WERI-Rb-1 (cell line): ENCODE data around the gene RNF212.

ENCODE experiments used
- DNase-seq: peaks from one replicate; pipeline ENCODE4 v3.0.0-alpha.2; 2020
- H3K27ac ChIP-seq: fragments of 250-450 bp; sonication (Bioruptor Pico); 2 replicates; pipeline ENCODE4 v1.5.1; 2020; ENCODE audit warnings: mild to moderate bottlenecking, moderate library complexity
- H3K27me3 ChIP-seq: fragments of 250-450 bp; sonication (Bioruptor Pico); 2 replicates; pipeline ENCODE4 v1.5.1; 2021; ENCODE audit warnings: mild to moderate bottlenecking, low read depth, moderate library complexity; ENCODE audit not compliant: insufficient read depth, severe bottlenecking
- H3K36me3 ChIP-seq: fragments of 250-450 bp; sonication (Bioruptor Pico); 2 replicates; pipeline ENCODE4 v1.5.1; 2020; ENCODE audit warnings: mild to moderate bottlenecking, moderate library complexity
- H3K4me3 ChIP-seq: 2 replicates; pipeline ENCODE4 v1.5.1; 2011; ENCODE audit warnings: low read depth, mild to moderate bottlenecking, control low read depth, low read length
- H3K9me3 ChIP-seq: fragments of 250-450 bp; sonication (Bioruptor Pico); 2 replicates; pipeline ENCODE4 v1.5.1; 2021; ENCODE audit warnings: mild to moderate bottlenecking, moderate library complexity; ENCODE audit not compliant: severe bottlenecking
- CTCF ChIP-seq: IDR thresholded peaks from 2 replicates; pipeline ENCODE4 v1.5.1; 2011; ENCODE audit warnings: low read depth, mild to moderate bottlenecking, control low read depth, inconsistent platforms, low read length

RNF212 gene

GRCh38 chr4:1092026-1092982, 21.1 kb downstream of the RNF212 start:
- no peaks in the 10 kb centered on the region for H3K36me3 ChIP-seq
- no peaks in the 10 kb centered on the region for H3K27me3 ChIP-seq
- peak; percentile 46 for TF ChIP-seq CTCF
- peaks cover 18% of the 10 kb centered on the region for H3K9me3 ChIP-seq
- H3K27ac ChIP-seq = no peak overlapping the region
- DNase-seq = no peak
- H3K4me3 ChIP-seq = no peak overlapping the region

- no peak for DNase-seq
- Histone ChIP-seq H3K27ac (no peak overlapping the region), H3K27me3 (no peaks in the 10 kb centered on the region), H3K36me3 (no peaks in the 10 kb centered on the region), H3K4me3 (no peak overlapping the region), H3K9me3 (peaks cover 18% of the 10 kb centered on the region)
- no peak for TF ChIP-seq CTCF
Observed at GRCh38 chr4:1091561-1091995, 21.8 kb downstream of the RNF212 start.

- no peaks in the 10 kb centered on the region for H3K27me3 ChIP-seq
- H3K27ac ChIP-seq = no peak overlapping the region
- peaks cover 18% of the 10 kb centered on the region for H3K9me3 ChIP-seq
- no peaks in the 10 kb centered on the region for H3K36me3 ChIP-seq
- no peak overlapping the region for H3K4me3 ChIP-seq
- no peak for DNase-seq
- no peak for TF ChIP-seq CTCF
Observed at GRCh38 chr4:1090465-1091440, 22.6 kb downstream of the RNF212 start.

GRCh38 chr4:1090036-1090435, 23.3 kb downstream of the RNF212 start:
- TF ChIP-seq CTCF = no peak
- Histone ChIP-seq H3K27me3 (no peaks in the 10 kb centered on the region), H3K4me3 (no peak overlapping the region), H3K27ac (no peak overlapping the region), H3K36me3 (no peaks in the 10 kb centered on the region), H3K9me3 (peaks cover 18% of the 10 kb centered on the region)
- no peak for DNase-seq

- DNase-seq = no peak
- H3K9me3 ChIP-seq = peaks cover 18% of the 10 kb centered on the region
- no peaks in the 10 kb centered on the region for H3K27me3 ChIP-seq
- H3K27ac ChIP-seq = no peak overlapping the region
- no peak for TF ChIP-seq CTCF
- H3K36me3 ChIP-seq = no peaks in the 10 kb centered on the region
- no peak overlapping the region for H3K4me3 ChIP-seq
Observed at GRCh38 chr4:1087371-1087770, 26.0 kb downstream of the RNF212 start.
